Measurements from ENCODE around the gene L3MBTL2. TPM values are rescaled to one million over a fixed set of nuclear protein-coding genes. Genes with fewer than 3 reads are reported as not detected.

L3MBTL2 gene
- total and polyA plus RNA-seq, 2 of the 13 experiments (the other 11 are each of a cell fraction or from before 2014, with no cell fraction given): 13.8 to 33.7 TPM

- TF ChIP-seq ETV5 (CRISPR knock-in tag; IDR thresholded peaks at IDR 0.05; ENCODE audit: borderline replicate concordance) (peak; percentile 69), MTA1 (CRISPR knock-in tag; IDR thresholded peaks at IDR 0.05; ENCODE audit: borderline replicate concordance) (peak; percentile 75; the same call in 1 of the 2 replicates), ARNTL (CRISPR knock-in tag; IDR thresholded peaks at IDR 0.05) (peak; percentile 32; the same call in 1 of the 2 replicates), ZBTB4 (CRISPR knock-in tag; IDR thresholded peaks at IDR 0.05; ENCODE audit: borderline replicate concordance) (peak; percentile 85; the same call in 1 of the 2 replicates), BRCA1 (CRISPR knock-in tag; IDR thresholded peaks at IDR 0.05) (no peak), PATZ1 (CRISPR knock-in tag; IDR thresholded peaks at IDR 0.05) (peak; percentile 99), KDM5B (CRISPR knock-in tag; IDR thresholded peaks at IDR 0.05; ENCODE audit: borderline replicate concordance) (peak; percentile 40; the same call in 1 of the 2 replicates), ZBTB33 (CRISPR knock-in tag; IDR thresholded peaks at IDR 0.05) (peak; percentile 64), KAT2B (IDR thresholded peaks at IDR 0.05; ENCODE audit: borderline replicate concordance, low read depth, low read length) (no peak), NRL (CRISPR knock-in tag; IDR thresholded peaks at IDR 0.05; ENCODE audit: borderline replicate concordance) (peak; percentile 59; the same call in 1 of the 2 replicates)
- TF ChIP-seq, protein P1, sequence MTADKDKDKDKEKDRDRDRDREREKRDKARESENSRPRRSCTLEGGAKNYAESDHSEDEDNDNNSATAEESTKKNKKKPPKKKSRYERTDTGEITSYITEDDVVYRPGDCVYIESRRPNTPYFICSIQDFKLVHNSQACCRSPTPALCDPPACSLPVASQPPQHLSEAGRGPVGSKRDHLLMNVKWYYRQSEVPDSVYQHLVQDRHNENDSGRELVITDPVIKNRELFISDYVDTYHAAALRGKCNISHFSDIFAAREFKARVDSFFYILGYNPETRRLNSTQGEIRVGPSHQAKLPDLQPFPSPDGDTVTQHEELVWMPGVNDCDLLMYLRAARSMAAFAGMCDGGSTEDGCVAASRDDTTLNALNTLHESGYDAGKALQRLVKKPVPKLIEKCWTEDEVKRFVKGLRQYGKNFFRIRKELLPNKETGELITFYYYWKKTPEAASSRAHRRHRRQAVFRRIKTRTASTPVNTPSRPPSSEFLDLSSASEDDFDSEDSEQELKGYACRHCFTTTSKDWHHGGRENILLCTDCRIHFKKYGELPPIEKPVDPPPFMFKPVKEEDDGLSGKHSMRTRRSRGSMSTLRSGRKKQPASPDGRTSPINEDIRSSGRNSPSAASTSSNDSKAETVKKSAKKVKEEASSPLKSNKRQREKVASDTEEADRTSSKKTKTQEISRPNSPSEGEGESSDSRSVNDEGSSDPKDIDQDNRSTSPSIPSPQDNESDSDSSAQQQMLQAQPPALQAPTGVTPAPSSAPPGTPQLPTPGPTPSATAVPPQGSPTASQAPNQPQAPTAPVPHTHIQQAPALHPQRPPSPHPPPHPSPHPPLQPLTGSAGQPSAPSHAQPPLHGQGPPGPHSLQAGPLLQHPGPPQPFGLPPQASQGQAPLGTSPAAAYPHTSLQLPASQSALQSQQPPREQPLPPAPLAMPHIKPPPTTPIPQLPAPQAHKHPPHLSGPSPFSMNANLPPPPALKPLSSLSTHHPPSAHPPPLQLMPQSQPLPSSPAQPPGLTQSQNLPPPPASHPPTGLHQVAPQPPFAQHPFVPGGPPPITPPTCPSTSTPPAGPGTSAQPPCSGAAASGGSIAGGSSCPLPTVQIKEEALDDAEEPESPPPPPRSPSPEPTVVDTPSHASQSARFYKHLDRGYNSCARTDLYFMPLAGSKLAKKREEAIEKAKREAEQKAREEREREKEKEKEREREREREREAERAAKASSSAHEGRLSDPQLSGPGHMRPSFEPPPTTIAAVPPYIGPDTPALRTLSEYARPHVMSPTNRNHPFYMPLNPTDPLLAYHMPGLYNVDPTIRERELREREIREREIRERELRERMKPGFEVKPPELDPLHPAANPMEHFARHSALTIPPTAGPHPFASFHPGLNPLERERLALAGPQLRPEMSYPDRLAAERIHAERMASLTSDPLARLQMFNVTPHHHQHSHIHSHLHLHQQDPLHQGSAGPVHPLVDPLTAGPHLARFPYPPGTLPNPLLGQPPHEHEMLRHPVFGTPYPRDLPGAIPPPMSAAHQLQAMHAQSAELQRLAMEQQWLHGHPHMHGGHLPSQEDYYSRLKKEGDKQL (CRISPR knock-in tag; IDR thresholded peaks at IDR 0.05; ENCODE audit: low read depth): 0 out of 2 replicates have a peak, but pooled peaks have one; percentile 31
- TF ChIP-seq, protein P2, sequence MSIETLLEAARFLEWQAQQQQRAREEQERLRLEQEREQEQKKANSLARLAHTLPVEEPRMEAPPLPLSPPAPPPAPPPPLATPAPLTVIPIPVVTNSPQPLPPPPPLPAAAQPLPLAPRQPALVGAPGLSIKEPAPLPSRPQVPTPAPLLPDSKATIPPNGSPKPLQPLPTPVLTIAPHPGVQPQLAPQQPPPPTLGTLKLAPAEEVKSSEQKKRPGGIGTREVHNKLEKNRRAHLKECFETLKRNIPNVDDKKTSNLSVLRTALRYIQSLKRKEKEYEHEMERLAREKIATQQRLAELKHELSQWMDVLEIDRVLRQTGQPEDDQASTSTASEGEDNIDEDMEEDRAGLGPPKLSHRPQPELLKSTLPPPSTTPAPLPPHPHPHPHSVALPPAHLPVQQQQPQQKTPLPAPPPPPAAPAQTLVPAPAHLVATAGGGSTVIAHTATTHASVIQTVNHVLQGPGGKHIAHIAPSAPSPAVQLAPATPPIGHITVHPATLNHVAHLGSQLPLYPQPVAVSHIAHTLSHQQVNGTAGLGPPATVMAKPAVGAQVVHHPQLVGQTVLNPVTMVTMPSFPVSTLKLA (IDR thresholded peaks at IDR 0.05): 0 out of 2 replicates have a peak, but pooled peaks have one; percentile 5
These were observed 29.9 kb downstream of the L3MBTL2 start (continued) for GRCh38 chr22:41234815-41235695.
